Stimulated activated CD8-positive, alpha-beta memory T cell treated with anti-CD3 and anti-CD28 coated beads, Interleukin-4, amount 100 ng/mL, for 4 hours (primary cell): ENCODE data around the gene MAGI1.

Source experiments
- DNase-seq, 2 donors: peaks; one replicate each; pipeline ENCODE4 v3.0.0-alpha.2; 2020; ENCODE audit warnings: low read depth in 2 of 2, low spot score in 1 of 2

The MAGI1 gene

DNA sequence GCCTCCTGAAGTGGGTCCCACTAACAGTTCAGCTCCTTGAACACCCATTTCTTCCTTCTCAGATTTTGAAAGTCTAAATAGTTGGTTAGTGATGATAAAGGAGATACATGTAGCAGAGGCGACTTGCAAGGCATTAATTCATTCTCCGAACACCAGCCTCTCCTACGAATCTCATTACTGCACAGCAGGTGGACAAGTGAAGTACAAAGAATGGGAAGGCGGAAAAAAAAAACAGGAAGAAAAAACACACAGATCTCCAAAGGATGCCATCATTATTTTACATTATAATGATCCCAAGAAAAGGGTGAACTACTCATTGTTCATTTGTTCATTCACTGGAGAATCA is 276.5 kb downstream of the MAGI1 start:
- DNase-seq: no peak

DNA sequence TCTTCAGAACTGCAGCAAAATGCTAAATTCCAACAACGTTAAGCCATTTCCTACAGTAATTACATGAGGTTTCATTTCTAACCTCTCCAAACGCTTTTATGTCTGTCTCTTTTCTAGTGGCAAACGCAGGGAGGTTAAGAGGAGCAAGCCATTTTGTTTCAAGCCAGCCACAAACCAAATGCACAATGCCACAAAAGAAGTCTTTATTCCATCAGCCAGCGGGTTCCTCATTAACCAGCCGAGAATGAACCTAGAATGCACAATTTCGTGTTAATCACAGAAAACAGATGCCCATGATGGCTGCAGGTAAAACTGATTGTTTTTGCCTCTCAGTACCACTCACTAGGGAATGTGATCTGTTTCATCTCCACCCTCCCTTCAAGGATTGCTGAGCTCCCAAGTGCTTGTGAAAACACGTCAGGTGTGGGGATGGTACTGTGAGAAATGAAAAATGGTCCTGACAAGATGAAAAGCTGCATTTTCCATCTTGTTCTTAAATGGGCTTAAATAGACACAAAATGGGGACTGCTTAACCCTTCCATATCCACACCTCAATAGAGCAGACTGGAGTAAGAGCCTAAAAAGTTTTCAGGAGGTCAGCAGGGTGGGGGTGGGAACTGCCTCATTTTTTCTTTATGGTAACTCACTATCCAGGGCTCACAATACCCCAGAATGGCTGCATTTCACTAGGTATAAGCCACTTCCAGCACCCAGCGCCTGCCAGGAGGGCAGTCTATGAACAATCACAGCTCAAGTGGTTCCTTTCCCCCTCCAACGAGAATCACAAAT is 277.1 kb downstream of the MAGI1 start:
- no peak for DNase-seq

DNA sequence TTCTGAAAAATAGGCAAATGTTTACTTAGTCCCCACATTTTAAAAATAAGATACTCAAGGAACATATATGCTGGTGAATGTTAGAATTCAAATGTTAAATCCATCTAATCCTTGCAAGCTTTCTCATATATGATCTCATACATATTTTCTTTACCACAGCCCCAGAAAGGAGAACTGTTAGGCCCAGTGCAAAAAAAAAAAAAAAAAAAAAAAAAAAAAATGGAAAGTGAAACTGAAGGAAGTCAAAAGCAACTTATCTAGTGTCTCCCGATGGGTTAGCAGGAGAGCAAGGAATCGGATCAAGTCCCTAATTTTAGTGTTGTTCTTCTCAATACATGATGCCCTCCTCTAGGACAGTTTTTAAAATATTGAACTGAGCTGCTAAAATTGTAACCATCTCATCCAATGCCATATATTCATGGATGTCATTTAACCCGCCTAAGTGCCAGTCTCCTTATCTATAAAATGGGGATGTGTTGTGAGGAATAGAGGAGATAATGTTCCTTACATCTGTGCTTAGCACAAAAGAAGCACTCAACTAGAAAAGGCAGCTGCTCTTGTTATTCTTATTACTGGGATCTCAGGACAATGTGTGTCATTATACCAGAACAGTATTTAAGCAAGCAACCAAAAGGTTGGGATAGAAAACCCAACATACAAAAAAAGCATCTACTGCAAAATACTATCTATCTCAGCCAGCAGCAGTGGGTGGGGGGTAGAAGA is 279.7 kb downstream of the MAGI1 start:
- no peak for DNase-seq

DNA sequence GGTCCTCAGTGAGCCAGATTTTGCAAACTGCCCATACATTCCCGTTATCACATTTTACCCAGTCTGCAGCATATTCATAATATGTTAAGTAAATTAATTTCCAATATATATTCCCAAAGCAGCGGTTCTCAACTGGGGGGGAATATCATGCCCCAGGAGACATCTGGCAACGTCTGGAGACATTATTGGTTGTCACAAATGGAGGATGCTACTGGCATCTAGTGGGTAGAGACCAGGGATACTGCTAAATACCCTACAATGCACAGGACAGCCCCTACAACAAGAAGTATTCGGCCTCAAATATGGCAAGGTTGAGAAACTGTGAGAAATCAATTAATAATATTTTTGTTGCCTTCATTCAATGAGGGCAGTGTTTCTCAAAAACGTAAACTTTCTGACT is 280.3 kb downstream of the MAGI1 start:
- no peak for DNase-seq

DNA sequence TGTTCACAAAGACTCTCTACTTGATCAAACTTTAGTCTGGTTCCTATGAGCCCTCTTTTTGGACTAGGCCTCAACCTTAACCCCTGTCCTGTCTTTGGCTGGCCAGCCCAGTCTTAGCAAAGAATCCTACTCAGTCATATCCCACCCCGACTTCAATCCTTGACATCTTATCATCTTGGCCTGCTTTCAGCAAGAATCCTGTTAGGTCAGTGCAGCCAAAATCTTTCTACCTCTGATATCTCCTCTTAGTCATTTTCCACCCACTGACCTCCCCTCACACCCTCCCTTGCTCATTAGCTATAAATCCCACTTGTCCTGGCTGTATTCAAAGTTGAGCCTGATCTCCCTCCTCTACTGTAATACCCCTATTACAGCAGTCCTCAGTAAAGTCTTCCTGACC is 286.1 kb downstream of the MAGI1 start:
- no peak for DNase-seq

DNA sequence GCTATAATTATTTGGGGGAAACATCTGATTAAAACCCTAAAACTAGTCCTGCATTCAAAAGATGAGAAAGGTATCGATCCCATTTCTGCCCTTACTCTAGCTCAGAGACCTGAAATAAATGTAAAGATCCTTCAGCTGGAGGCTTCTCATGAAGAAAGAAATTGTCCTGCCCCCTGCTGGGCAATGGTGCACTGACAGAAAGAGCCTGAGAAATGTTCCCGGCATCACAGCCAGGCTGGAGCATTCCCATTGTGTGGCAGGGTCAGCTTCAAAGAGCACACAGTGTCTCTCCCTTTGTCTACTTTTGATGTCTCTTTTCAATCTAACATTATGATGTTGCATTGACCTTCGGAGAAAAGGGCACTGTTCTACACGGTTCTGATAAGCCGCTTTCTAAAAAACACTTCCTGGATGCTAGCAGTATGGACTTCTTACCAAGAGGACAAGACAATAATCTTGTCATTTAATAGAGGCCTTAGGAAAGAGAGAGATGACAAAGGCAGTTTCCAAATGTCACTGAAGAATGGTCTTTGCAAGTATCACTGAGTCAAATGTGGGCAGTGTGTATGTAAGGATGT is 287.5 kb downstream of the MAGI1 start:
- no peak for DNase-seq

DNA sequence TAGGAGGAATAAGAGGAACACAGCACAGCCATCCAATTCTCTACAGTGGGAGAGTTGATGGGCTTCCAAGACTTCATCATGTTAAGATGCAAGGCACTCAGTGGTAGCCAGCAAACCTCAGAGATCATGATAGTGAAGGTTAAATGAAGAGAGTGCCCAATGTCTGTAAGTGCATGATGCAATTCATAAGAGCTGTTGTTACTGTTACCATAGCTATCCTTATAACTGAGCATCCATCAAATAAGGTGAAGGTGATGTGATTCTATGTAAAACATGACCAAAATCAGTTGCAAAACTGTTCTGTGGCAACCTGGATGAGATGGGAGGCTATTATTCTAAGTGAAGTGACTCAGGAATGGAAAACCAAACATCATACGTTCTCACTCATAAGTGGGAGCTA is 289.7 kb downstream of the MAGI1 start:
- DNase-seq: no peak

DNA sequence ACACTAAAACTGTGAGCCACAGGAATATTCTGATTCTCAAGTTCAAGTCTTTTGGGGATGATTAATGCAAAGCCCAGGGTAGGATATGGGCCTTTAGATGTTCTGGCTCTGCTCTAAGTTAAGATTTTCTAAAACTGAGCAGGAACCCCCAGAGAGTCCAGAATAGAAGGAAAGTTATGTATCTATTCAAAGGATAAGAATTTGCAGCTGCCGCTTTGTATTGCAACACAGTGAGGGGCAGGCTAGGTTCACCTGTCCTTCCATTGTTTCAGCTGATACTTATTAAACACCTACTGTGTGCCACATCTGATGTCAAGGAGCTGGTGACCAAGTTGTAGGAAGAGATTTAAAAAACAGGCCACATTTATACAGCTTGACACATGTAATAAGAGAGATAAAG is 290.4 kb downstream of the MAGI1 start:
- DNase-seq: no peak

DNA sequence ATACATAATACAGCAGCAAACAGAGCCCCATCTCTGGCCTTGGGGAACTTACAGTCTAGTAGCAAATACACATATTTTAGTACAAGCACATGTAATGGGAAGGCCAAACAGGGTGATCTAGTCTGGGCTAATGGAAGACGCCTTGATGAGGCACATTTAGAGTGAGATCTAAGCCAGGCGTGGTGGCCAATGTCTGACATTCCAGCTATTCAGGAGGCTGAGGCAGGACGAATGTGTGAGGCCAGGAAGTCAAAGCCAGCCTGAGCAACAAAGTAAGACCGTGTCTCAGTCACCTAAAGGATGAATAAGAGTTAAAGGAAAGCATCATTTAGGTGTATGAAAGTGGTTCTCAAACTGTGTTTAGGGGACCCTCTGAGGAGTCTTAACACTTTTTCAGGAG is 291.9 kb downstream of the MAGI1 start:
- no peak for DNase-seq

DNA sequence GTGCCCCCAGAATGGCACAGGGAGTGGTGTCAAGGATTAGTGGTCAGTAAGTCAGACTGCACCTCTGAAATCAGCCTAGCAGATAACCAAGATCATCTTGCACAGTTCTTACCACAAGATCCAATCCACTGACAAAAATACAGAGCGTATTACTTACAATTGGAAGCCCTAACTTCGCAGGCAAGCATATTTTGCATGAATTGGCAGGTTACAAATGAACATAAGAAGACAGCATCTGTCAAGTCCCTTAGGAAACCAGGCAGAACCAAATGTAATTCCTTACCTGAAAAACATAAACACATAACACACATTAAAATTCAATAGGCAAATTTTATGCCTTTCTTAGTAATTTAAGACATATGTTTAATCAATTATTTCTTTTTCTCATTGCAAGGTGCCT is 293.4 kb downstream of the MAGI1 start:
- DNase-seq: no peak

DNA sequence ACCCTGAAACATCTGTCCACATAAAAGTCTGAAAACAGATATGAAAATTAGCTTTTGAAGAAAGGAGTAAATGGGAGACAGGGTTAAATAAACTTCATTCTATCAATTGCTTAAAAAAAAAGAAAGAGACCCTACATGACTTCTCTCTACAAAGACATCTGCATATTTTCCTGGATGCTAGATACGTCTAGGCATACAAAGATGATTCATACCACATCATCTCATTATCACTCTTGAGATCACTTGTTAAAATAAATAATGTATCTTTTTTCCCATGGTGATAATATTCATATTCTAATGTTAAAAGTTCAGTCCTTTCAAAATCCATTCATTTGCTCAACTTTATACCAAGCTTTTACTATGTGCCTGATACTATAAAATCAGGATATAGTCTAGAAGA is 295.8 kb downstream of the MAGI1 start:
- no peak for DNase-seq

DNA sequence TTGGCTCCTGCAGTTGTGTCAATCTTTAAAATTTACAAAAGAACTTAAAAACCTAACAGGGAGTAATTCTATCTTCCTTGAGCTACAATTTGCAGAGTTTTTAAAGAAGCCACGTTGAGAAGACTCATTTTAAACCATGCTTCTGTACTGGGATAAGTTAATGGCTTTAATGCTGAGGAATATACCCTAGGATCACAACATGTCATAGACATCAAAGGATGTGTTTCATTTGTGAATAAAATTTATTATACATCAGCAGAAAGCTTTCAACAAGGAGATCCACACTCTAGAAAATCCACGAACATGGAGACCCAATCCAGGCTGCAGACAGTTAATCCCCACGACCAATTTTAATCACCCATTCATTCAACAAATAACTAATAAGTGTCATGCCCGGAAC is 297.2 kb downstream of the MAGI1 start:
- no peak for DNase-seq

DNA sequence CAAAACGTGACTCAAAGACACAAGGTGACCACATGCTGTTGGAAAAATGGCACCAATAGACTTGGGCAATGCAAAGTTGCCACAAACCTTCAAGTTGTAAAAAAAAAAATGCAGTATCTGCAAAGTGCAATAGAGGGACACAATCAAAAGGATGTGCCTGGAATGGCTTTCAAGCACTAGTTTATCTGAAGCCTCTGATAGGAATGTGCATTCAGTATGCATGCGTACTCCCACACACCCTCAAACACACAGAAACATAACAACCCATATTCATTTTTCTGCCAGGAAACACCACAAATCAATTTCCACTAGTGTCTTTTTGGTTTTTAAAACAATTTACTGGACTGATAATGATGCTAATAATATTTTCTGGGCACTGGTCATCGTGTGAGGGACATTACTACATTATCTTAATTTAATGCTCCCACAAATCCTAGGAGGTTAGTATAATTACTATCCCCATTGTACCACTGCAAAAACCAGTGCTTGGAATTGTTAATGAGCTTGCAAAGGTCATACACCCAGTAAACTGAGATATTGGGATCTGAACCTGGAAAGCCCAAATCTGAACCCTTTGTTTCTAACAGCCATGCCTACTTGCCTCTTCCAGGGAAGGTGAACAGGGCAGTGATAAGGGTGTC is 298.7 kb downstream of the MAGI1 start:
- no peak for DNase-seq

DNA sequence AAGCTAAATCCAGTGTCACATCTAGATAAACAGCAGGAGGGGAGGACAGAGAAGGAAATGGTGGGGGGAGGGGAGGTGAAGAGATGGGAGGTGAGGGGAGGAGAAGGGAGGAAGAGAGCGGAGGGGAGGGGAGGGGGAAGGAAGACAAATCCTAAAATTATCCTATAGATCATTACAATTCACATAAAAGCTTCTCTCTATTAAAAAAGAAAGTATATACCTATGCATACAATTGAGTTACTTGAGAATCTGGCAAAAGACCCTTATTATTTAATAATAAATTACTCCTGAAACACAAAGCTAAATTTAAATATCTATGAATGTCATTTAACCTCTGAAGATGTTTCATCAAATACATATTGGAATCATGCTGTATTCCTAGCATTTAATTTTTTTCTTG is 303.9 kb downstream of the MAGI1 start:
- no peak for DNase-seq

DNA sequence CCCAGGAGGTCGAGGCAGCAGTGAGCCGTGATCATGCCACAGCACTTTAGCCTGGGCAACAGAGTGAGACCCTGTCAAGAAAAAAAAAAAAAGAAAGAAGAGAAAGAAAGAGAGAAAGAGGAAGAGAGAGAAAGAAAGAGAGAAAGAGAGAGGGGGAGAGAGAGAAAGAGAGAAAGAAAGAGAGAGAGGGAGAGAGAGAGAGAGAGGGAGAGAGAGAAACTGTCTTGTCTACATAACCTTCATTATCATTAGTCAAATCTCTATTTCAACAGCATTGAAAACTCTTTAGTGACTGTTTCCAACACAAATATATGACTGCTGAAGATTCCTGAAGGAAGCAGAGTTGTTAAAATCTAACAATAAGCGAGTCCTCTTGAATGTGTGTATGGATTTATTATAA is 304.3 kb downstream of the MAGI1 start:
- DNase-seq: no peak

DNA sequence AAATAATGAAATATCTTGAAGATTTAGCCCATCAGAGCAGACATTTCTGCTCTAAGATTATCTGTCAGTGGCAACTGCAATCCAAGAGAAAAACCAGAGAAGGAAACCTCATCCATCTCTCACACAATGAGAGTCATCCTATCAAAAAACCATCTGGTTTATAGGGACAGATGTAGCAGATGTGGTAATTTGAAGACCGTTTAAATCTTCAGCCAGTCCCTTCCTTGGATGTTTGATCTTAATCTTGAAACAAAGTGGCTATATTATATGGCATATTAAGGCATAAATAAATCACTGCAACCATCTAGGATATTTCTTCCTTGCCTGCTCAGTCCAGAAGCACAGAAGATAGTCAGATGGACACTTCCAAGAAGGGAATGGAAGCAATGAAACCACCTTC is 305.3 kb downstream of the MAGI1 start:
- no peak for DNase-seq

DNA sequence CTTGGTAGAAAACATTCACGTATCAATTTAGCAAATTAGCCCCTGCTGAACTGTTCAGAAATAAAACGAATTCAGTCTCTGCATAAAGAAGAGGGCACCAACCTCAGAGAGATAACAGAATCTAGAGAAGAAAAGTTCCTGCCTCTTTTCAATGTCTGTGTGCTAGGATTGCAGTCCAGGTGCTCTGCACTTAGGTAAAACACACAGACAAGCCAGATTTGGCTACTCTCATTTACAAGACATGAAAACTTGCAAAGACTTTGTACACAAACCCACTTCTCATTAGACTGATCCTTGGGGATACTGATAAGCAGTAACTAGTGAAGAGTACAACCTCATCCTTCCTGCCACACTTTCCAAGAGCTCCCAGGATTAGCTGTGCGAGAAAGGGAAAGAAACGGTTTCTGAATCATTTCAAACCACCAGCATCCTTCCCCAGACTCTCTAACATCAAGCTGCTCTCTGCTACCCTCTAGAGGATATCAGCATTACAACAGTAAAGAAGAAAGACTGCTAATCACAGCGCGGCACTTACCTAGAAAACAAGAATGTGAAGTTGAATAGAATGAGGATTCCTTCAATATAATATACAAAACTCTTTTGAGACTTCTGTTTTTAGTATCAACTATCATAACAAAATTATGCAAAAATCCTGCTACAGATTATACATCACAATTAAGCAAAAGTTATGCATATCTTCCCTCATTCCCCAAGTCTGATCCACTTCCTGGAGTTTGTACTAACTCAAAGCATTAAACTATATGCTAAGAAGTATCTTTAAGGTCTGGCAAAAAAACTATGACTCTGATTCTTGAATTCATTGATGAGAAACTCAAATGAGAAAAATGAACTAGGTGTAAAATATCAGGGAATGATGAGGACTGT is 306.4 kb downstream of the MAGI1 start:
- DNase-seq: no peak

DNA sequence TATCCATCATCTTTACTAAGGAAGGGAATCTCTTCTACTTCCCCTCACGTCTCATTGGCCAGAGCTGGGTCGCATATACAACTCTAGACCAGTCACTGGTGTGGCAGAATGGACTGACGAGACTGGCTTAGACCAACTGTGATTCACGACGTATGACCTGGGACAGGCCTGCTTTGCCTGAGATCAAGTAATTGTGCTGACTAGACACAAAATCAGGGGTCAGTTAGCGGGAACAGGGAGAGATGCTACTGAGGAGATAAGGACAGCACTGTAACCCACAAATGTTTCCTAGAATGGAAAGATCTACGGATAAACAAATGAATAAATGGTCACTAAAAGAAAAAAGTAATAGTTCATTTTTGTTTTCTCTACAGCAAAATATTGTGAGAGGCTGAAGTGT is 308.3 kb downstream of the MAGI1 start:
- DNase-seq: no peak

DNA sequence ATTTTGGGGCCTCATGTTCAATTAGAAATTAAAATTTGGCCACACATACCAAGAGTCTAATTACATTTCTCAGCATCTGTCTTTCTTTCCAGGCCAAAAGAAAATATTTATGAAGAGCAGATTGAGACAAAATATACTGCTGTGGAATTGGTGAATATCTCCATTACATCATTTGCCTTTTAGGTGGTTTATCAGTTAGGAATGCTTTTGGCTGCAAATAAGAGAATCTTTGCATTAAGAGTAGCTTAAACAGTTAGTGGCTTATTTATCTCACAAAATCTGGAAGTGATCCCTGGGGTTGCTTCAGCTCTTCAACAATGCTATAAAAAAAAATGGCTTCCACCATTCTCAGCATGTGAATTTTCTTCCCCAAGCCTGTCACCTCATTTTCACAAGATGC is 308.7 kb downstream of the MAGI1 start:
- DNase-seq: no peak

DNA sequence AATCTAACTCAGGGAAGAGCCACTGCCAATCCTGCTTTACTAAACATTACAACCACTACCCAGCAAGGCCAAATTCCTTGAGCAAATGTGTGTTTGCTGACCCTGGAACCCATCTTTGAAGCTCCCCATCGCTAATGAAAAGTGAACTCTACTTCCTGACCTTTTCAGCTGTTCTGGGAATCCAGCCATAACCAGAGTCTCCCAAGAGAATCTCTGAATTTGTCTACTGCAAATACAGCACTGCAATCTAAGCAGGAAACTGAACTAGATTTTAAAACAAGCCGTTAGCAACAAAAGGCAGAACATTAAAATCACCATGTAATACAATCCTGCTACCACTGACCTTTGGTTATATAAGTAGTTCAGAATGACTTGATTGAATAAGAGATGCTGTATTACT is 309.2 kb downstream of the MAGI1 start:
- no peak for DNase-seq

DNA sequence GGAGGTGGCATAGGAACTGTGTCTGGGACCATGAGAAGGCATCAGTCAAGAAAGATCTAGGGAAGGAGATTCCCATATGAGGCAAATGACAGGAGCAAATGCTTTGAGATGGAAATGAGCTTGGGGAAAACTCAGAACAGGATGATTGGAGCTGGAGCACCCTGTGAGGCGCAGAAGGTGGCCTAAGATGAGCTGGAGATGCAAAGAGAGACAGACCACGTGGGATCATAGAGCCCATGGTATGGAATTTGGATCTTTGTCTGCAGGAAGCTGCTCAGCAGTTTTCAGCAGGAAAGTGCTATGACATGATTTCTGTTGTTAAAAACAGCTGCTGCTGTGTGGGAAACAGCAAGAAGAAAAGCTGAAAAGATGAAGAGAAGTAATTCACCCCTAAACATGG is 310.6 kb downstream of the MAGI1 start:
- DNase-seq: no peak
